PC-9 (cell line): Measurements from ENCODE around the gene DNALI1. TPM values are rescaled to one million over a fixed set of nuclear protein-coding genes. Genes with fewer than 3 reads are reported as not detected.
"Not testable (repeated sequence)": the region's sequence is repeated elsewhere in the genome, so short reads cannot be mapped to it uniquely, and the experiment has no call there.

Experiments
- BruUV-seq: library from RNA; stranded (reverse); fragments of 400-500 nt; replicated peaks from 2 replicates; lab custom pipeline; 2021; lab: Mats Ljungman, UMichigan
- CTCF ChIA-PET: fragments of 300-600 bp; sonication (Branson Sonifier 250); formaldehyde crosslinking; loops from one replicate; lab custom pipeline; 2022; ENCODE audit warnings: antibody characterized with exemption; lab: Charles Lee
- POLR2A ChIA-PET: fragments of 300-600 bp; sonication (Branson Sonifier 250); formaldehyde crosslinking; loops from one replicate; lab custom pipeline; 2022; ENCODE audit warnings: antibody characterized with exemption; ENCODE audit not compliant: unreplicated experiment; lab: Charles Lee
- DNase-seq, 2 experiments: peaks; one replicate each; pipeline versions ENCODE4 v3.0.0 to v3.0.0-alpha.2; 2015 to 2022; ENCODE audit warnings: mixed read lengths in 1 of 2
- H2AFZ ChIP-seq: fragments of 200-600 bp; sonication (generic); 2 replicates; pipeline ENCODE4 v1.8.1; 2017; ENCODE audit warnings: antibody characterized with exemption
- H3F3A ChIP-seq: fragments of 200-600 bp; sonication (generic); 2 replicates; pipeline ENCODE4 v1.8.1; 2017; ENCODE audit warnings: antibody characterized with exemption, mild to moderate bottlenecking, low read depth; ENCODE audit not compliant: insufficient read depth
- H3K27ac ChIP-seq: fragments of 200-600 bp; sonication (generic); 2 replicates; pipeline ENCODE4 v1.6.1; 2016; ENCODE audit warnings: mixed run types
- H3K27me3 ChIP-seq: fragments of 200-600 bp; sonication (generic); 2 replicates; pipeline ENCODE4 v1.6.1; 2016; ENCODE audit warnings: low read depth, mixed run types; ENCODE audit not compliant: insufficient read depth
- H3K36me3 ChIP-seq: fragments of 200-600 bp; sonication (generic); 2 replicates; pipeline ENCODE4 v1.6.1; 2016; ENCODE audit warnings: low read depth, mixed run types
- H3K4me1 ChIP-seq: fragments of 200-600 bp; sonication (generic); replicated peaks from 2 replicates; pipeline ENCODE4 v1.6.1; 2016; ENCODE audit warnings: mixed run types; ENCODE audit not compliant: insufficient read depth
- H3K4me2 ChIP-seq: fragments of 200-600 bp; sonication (generic); 2 replicates; pipeline ENCODE4 v1.6.1; 2017; ENCODE audit warnings: mixed run types
- H3K4me3 ChIP-seq: fragments of 200-600 bp; sonication (generic); 2 replicates; pipeline ENCODE4 v1.6.1; 2016; ENCODE audit warnings: mixed run types
- H3K79me2 ChIP-seq: fragments of 200-600 bp; sonication (generic); 2 replicates; pipeline ENCODE4 v1.6.1; 2017; ENCODE audit warnings: low read depth, mixed run types
- H3K9me2 ChIP-seq: fragments of 200-600 bp; sonication (generic); 2 replicates; pipeline ENCODE4 v1.8.1; 2017; ENCODE audit warnings: mild to moderate bottlenecking; ENCODE audit not compliant: insufficient read depth
- H3K9me3 ChIP-seq: fragments of 200-600 bp; sonication (generic); 2 replicates; pipeline ENCODE4 v1.8.1; 2016; ENCODE audit warnings: low read depth; ENCODE audit not compliant: insufficient read depth
- H4K20me1 ChIP-seq: fragments of 200-600 bp; sonication (generic); 2 replicates; pipeline ENCODE4 v1.8.1; 2017; ENCODE audit not compliant: insufficient read depth
- EZH2 ChIP-seq: fragments of 200-600 bp; sonication (generic); IDR thresholded peaks from 2 replicates; pipeline ENCODE4 v1.8.0; 2017; ENCODE audit warnings: antibody characterized with exemption, low read depth
- intact Hi-C: fragments of 100-400 bp; cut with micrococcal nuclease; formaldehyde crosslinking; loops from one replicate; pipeline ENCODE4 v1.10.0; 2022; ENCODE audit not compliant: unreplicated experiment
- total RNA-seq: library from RNA; stranded (reverse); gene quantifications from 2 replicates; pipeline ENCODE4 v1.2.3, GENCODE V29; 2021
- TF ChIP-seq, protein P1 (sequence below): fragments of 200-600 bp; sonication (generic); conservative IDR thresholded peaks from 2 replicates; pipeline ENCODE4 v1.6.1; 2017; ENCODE audit warnings: mixed run types, antibody characterized with exemption, mild to moderate bottlenecking, moderate library complexity

The DNALI1 gene
- total RNA-seq, 1 experiment from 2014 or later, result not detected

DNA sequence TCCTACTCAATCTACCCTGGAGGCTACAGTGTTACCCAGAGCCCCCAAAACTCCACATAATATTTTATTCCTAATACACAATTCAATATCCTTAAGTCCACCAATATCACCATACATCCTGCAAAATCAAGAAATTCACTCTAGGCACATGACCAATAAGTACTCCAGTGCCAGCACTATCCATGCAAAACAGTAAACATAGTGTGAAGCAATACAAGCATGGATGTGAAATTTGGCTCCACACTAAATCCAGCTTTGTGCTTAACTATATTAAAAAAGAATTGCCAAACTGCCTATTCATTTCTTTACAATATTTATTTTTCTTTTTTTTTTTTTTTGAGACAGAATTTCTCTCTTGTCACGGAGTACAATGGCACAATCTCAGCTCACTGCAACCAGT, 39.2 kb upstream of the DNALI1 start:
- peaks cover 17% of the 10 kb centered on the region for H3K4me1 ChIP-seq
- peaks cover 8% of the 10 kb centered on the region; the same call in 1 of the 2 replicates for H4K20me1 ChIP-seq
- ChIA-PET CTCF (no interaction called here), POLR2A (no interaction called here)
- no peaks in the 10 kb centered on the region for H3K9me3 ChIP-seq
- intact Hi-C loops, result no loop called here
- H3K36me3 ChIP-seq, result no peaks in the 10 kb centered on the region
- H3K4me3 ChIP-seq, result no peak overlapping the region
- H2AFZ ChIP-seq, result no peak overlapping the region
- H3K9me2 ChIP-seq, result no peaks in the 10 kb centered on the region
- DNase-seq, result no peak
- H3K27ac ChIP-seq, result no peak overlapping the region
- no peak overlapping the region for H3K4me2 ChIP-seq
- H3F3A ChIP-seq, result peaks cover 17% of the 10 kb centered on the region; the same call in 1 of the 2 replicates
- TF ChIP-seq EZH2, result no peak
- TF ChIP-seq, protein P1, sequence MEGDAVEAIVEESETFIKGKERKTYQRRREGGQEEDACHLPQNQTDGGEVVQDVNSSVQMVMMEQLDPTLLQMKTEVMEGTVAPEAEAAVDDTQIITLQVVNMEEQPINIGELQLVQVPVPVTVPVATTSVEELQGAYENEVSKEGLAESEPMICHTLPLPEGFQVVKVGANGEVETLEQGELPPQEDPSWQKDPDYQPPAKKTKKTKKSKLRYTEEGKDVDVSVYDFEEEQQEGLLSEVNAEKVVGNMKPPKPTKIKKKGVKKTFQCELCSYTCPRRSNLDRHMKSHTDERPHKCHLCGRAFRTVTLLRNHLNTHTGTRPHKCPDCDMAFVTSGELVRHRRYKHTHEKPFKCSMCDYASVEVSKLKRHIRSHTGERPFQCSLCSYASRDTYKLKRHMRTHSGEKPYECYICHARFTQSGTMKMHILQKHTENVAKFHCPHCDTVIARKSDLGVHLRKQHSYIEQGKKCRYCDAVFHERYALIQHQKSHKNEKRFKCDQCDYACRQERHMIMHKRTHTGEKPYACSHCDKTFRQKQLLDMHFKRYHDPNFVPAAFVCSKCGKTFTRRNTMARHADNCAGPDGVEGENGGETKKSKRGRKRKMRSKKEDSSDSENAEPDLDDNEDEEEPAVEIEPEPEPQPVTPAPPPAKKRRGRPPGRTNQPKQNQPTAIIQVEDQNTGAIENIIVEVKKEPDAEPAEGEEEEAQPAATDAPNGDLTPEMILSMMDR, result no peak
- no TSS peak for BruUV-seq
- no peaks in the 10 kb centered on the region for H3K27me3 ChIP-seq
- peaks cover 16% of the 10 kb centered on the region for H3K79me2 ChIP-seq

DNA sequence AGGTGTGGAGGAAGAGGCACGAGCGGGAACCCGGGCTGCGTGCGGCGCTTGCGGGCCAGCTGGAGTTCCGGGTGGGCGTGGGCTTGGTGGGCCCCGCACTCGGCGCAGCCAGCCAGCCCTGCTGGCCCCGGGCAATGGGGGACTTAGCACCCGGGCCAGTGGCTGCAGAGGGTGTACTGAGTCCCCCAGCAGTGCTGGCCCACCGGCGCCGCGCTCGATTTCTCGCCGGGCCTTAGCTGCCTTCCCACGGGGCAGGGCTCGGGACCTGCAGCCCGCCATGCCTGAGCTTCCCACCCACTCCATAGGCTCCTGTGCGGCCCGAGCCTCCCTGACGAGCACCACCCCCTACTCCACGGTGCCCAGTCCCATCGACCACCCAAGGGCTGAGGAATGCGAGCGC, 38.5 kb upstream of the DNALI1 start:
- Histone ChIP-seq H3F3A (peaks cover 17% of the 10 kb centered on the region; the same call in 1 of the 2 replicates), H3K4me1 (peaks cover 14% of the 10 kb centered on the region)
- H3K9me3 ChIP-seq, H2AFZ ChIP-seq, H3K79me2 ChIP-seq, H3K9me2 ChIP-seq, H4K20me1 ChIP-seq, H3K36me3 ChIP-seq, H3K27ac ChIP-seq, CTCF ChIA-PET, H3K4me2 ChIP-seq, POLR2A ChIA-PET, intact Hi-C loops, H3K27me3 ChIP-seq, H3K4me3 ChIP-seq, BruUV-seq, DNase-seq: not testable (repeated sequence)

DNA sequence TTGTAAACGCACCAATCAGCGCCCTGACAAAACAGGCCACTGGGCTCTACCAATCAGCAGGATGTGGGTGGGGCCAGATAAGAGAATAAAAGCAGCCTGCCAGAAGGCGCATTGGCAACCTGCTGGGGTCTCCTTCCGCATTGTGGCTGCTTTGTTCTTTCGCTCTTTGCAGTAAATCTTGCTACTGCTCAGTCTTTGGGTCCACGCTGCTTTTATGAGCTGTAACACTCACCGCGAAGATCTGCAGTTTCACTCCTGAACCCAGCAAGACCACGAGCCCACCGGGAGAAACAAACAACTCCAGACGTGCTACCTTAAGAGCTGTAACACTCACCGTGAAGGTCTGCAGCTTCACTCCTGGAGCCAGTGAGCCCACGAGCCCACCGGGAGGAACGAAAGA, 37.8 kb upstream of the DNALI1 start:
- H3K27me3 ChIP-seq, CTCF ChIA-PET, H3K4me2 ChIP-seq, BruUV-seq, H3K36me3 ChIP-seq, H3K27ac ChIP-seq, H3K4me3 ChIP-seq, intact Hi-C loops, H4K20me1 ChIP-seq, H3K4me1 ChIP-seq, H3K79me2 ChIP-seq, H2AFZ ChIP-seq, POLR2A ChIA-PET, H3K9me2 ChIP-seq, H3K9me3 ChIP-seq, DNase-seq: not testable (repeated sequence)
- H3F3A ChIP-seq, result peaks cover 17% of the 10 kb centered on the region; the same call in 1 of the 2 replicates

DNA sequence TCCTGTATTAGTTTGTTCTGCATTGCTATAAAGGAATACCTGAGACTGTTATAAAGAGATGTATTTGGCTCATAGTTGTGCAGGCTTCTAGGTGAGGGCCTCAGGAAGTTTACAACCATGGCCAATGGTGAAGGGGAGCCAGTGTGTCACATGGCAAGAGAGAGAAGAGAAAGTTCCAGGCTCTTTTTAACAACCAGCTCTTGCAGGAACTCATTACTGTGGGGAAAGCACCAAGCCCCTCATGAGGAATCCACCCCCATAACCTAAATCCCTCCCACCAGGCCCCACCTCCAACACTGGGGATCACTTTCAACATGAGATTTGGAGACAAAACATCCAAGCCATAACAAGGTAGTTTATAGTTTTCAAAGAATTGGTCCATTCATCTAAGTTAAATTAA, 37.1 kb upstream of the DNALI1 start:
- no TSS peak for BruUV-seq
- Histone ChIP-seq H3K9me2 (no peaks in the 10 kb centered on the region), H4K20me1 (no peaks in the 10 kb centered on the region), H3K79me2 (no peaks in the 10 kb centered on the region), H3K4me3 (no peak overlapping the region), H3K27me3 (no peaks in the 10 kb centered on the region), H3K9me3 (no peaks in the 10 kb centered on the region), H2AFZ (no peak overlapping the region), H3K36me3 (no peaks in the 10 kb centered on the region), H3K4me2 (no peak overlapping the region), H3F3A (peaks cover 17% of the 10 kb centered on the region; the same call in 1 of the 2 replicates), H3K4me1 (peaks cover 8% of the 10 kb centered on the region), H3K27ac (no peak overlapping the region)
- ChIA-PET CTCF (no interaction called here), POLR2A (no interaction called here)
- no peak for TF ChIP-seq EZH2
- TF ChIP-seq, protein P1, result no peak
- intact Hi-C loops, result no loop called here
- no peak for DNase-seq

DNA sequence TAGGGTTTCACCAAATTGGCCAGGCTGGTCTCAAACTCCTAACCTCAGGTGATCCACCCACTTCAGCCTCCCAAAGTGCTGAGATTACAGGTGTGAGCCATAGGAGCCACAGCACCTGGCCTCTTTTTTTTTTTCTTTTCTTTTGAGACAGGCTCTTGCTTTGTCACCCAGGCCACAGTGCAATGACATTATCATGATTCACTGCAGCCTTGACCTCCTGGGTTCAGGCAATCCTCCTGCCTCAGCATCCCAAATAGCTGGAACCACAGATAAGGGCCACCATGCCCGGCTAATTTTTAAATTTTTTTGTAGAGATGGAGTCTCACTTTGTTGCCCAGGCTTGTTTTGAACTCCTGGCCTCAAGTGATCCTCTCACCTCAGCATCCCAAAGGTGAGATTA, 26.9 kb upstream of the DNALI1 start:
- H4K20me1 ChIP-seq, H2AFZ ChIP-seq, H3K9me3 ChIP-seq, DNase-seq, H3K4me2 ChIP-seq, BruUV-seq, H3K27me3 ChIP-seq, H3K79me2 ChIP-seq, H3K4me3 ChIP-seq, POLR2A ChIA-PET, H3K9me2 ChIP-seq, H3K36me3 ChIP-seq, H3K27ac ChIP-seq: not testable (repeated sequence)
- Histone ChIP-seq H3K4me1 (peaks cover 15% of the 10 kb centered on the region), H3F3A (peaks cover 23% of the 10 kb centered on the region)
- intact Hi-C loops, result loop anchor here (5.0 kb wide), 1 partner anchor 67 kb away; the partner anchor contains the start of gene GNL2
- CTCF ChIA-PET, result interaction anchor here (0.6 kb wide), 1 partner anchor 9 kb away, joined by 4 read pairs; no protein-coding TSS in a partner anchor
